ENCODE measurements around the gene MAMDC4.
"Not testable (repeated sequence)": the region's sequence is repeated elsewhere in the genome, so short reads cannot be mapped to it uniquely, and the experiment has no call there.

MAMDC4 gene

GRCh38 chr9:136835932-136836904, 15.9 kb upstream of the MAMDC4 start:
- Histone ChIP-seq H3K4me1 (ENCODE audit: control insufficient read depth, insufficient read depth, low read length) (no peaks in the 10 kb centered on the region), H3K9ac (ENCODE audit: low read depth, low read length) (no peak overlapping the region)

GRCh38 chr9:136837146-136837855, 14.8 kb upstream of the MAMDC4 start:
- peaks cover 24% of the 10 kb centered on the region for H3K36me3 ChIP-seq (ENCODE audit: control insufficient read depth, insufficient read depth, low read length)
- H3K9me3 ChIP-seq (ENCODE audit: control insufficient read depth, insufficient read depth, low read length), result no peaks in the 10 kb centered on the region
- H3K9ac ChIP-seq (ENCODE audit: low read depth, low read length), result no peak overlapping the region
- no peaks in the 10 kb centered on the region for H3K27me3 ChIP-seq (ENCODE audit: control insufficient read depth, insufficient read depth, low read length)
- H3K4me3 ChIP-seq (ENCODE audit: low read depth, low read length), result no peak overlapping the region
- peaks cover 4% of the 10 kb centered on the region for H3K4me1 ChIP-seq (ENCODE audit: control insufficient read depth, insufficient read depth, low read length)

More at GRCh38 chr9:136835932-136836904, 15.9 kb upstream of the MAMDC4 start:
- Histone ChIP-seq H3K36me3 (ENCODE audit: control insufficient read depth, insufficient read depth, low read length) (peaks cover 35% of the 10 kb centered on the region), H3K27me3 (ENCODE audit: control insufficient read depth, insufficient read depth, low read length) (no peaks in the 10 kb centered on the region), H3K4me3 (ENCODE audit: low read depth, low read length) (no peak overlapping the region), H3K9me3 (ENCODE audit: control insufficient read depth, insufficient read depth, low read length) (no peaks in the 10 kb centered on the region)

DNA sequence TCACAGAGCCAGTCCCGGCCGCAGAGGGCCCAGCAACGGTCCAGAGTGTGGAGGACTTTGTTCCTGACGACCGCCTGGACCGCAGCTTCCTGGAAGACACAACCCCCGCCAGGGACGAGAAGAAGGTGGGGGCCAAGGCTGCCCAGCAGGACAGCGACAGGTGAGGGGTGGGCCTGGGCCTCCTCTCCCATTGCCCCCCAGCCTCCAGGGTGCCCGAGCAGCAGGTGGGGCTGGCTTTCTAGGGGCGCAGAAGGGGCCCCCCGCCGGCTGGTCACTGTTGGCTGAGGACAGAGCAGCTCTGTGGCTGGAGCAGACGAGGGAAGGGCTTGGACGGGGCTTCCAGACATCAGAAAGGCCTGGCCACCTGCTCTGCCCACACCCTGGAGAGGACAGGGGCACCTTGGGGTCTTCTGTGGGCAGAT, 14.3 kb upstream of the MAMDC4 start:
- not testable (repeated sequence) for H3K9me3 ChIP-seq (ENCODE audit: control insufficient read depth, insufficient read depth, low read length); H3K9ac ChIP-seq (ENCODE audit: low read depth, low read length); H3K27me3 ChIP-seq (ENCODE audit: control insufficient read depth, insufficient read depth, low read length); H3K4me3 ChIP-seq (ENCODE audit: low read depth, low read length); H3K4me1 ChIP-seq (ENCODE audit: control insufficient read depth, insufficient read depth, low read length)
- H3K36me3 ChIP-seq (ENCODE audit: control insufficient read depth, insufficient read depth, low read length), result peaks cover 23% of the 10 kb centered on the region

- peaks cover 23% of the 10 kb centered on the region for H3K36me3 ChIP-seq (ENCODE audit: control insufficient read depth, insufficient read depth, low read length)
Measured at GRCh38 chr9:136838314-136839228, 13.6 kb upstream of the MAMDC4 start.

GRCh38 chr9:136839229-136840139, 12.7 kb upstream of the MAMDC4 start:
- Histone ChIP-seq H3K9me3 (ENCODE audit: control insufficient read depth, insufficient read depth, low read length) (no peaks in the 10 kb centered on the region), H3K27me3 (ENCODE audit: control insufficient read depth, insufficient read depth, low read length) (no peaks in the 10 kb centered on the region), H3K4me1 (ENCODE audit: control insufficient read depth, insufficient read depth, low read length) (peaks cover 4% of the 10 kb centered on the region), H3K36me3 (ENCODE audit: control insufficient read depth, insufficient read depth, low read length) (peaks cover 23% of the 10 kb centered on the region), H3K9ac (ENCODE audit: low read depth, low read length) (no peak overlapping the region), H3K4me3 (ENCODE audit: low read depth, low read length) (no peak overlapping the region)

More at GRCh38 chr9:136838314-136839228, 13.6 kb upstream of the MAMDC4 start:
- H3K4me1 ChIP-seq (ENCODE audit: control insufficient read depth, insufficient read depth, low read length), result peaks cover 4% of the 10 kb centered on the region
- no peak overlapping the region for H3K9ac ChIP-seq (ENCODE audit: low read depth, low read length)
- no peaks in the 10 kb centered on the region for H3K27me3 ChIP-seq (ENCODE audit: control insufficient read depth, insufficient read depth, low read length)
- H3K4me3 ChIP-seq (ENCODE audit: low read depth, low read length), result no peak overlapping the region
- no peaks in the 10 kb centered on the region for H3K9me3 ChIP-seq (ENCODE audit: control insufficient read depth, insufficient read depth, low read length)

DNA sequence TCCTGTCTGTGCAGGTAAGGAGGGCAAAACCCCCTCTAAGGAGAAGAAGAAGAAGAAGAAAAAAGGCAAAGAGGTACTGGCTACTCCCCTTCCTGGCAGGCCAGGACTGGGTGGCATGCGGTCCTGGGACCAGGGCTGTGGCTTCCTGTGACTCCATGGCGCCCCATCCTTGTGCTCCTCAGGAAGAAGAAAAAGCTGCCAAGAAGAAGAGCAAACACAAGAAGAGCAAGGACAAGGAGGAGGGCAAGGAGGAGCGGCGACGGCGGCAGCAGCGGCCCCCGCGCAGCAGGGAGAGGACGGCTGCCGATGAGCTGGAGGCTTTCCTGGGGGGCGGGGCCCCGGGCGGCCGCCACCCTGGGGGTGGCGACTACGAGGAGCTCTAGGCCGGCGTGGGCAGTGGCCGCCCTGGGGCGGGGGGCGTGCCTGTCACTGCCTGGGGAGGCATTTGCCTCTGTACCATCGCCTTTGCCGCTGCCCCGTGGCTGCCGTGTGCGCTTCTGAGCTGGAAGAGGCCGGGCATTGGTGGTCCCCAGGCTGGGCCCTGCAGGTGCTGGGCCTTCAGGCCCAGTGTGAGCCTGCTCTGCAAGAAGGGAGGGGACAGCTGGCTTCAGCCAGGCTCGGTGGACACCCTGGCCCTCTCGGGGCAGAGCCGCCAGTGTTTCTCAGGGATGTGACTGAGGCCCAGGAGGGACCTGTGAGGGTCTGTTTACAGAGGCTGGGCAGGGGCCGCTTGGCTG, 11.8 kb upstream of the MAMDC4 start:
- H3K4me1 ChIP-seq (ENCODE audit: control insufficient read depth, insufficient read depth, low read length), result peaks cover 4% of the 10 kb centered on the region
- no peak overlapping the region for H3K9ac ChIP-seq (ENCODE audit: low read depth, low read length)

DNA sequence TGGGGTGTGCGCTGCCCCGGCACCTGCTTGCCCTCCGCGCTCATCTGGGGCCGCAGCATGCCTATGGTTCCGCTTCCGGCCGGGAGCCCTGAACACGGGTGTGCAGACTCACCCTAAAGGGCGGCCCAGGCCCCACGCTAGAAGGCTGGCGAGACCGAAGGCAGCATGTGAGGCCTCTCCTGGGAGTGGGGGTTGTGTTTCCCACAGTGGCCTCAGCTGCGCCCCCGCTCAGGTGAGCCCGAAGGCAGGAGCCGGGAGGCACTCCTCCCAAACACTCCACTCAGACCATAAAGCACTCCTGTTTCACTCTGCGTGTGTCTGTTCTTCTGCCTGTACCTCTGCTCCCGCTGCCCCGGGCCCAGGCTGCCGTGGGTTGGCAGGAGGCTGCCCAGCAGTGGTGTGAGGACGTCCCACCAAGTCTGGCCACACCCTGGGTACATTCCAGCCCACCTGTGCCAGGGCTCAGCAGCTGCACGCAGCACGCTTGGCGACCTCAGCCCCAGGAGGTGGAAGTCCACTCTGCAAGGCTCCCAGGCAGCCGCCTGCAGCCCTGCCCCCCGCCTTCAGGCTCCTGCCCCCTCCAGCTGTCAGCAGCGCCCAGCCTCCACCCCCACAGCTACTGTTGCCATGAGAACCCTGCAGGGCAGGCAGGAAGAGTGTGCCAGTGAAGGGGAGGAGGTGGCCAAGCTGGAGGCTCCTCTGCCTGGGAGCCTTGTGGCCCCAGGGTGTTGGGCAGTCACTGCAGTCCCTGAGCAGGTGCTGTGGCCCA, 11.1 kb upstream of the MAMDC4 start:
- peaks cover 4% of the 10 kb centered on the region for H3K4me1 ChIP-seq (ENCODE audit: control insufficient read depth, insufficient read depth, low read length)

More for the DNA sequence above, 11.8 kb upstream of the MAMDC4 start:
- Histone ChIP-seq H3K9me3 (ENCODE audit: control insufficient read depth, insufficient read depth, low read length) (no peaks in the 10 kb centered on the region), H3K36me3 (ENCODE audit: control insufficient read depth, insufficient read depth, low read length) (peaks cover 23% of the 10 kb centered on the region), H3K4me3 (ENCODE audit: low read depth, low read length) (no peak overlapping the region), H3K27me3 (ENCODE audit: control insufficient read depth, insufficient read depth, low read length) (no peaks in the 10 kb centered on the region)

GRCh38 chr9:136841646-136842379, 10.3 kb upstream of the MAMDC4 start:
- not testable (repeated sequence) for H3K4me1 ChIP-seq (ENCODE audit: control insufficient read depth, insufficient read depth, low read length); H3K9me3 ChIP-seq (ENCODE audit: control insufficient read depth, insufficient read depth, low read length); H3K9ac ChIP-seq (ENCODE audit: low read depth, low read length); H3K27me3 ChIP-seq (ENCODE audit: control insufficient read depth, insufficient read depth, low read length)
- peaks cover 19% of the 10 kb centered on the region for H3K36me3 ChIP-seq (ENCODE audit: control insufficient read depth, insufficient read depth, low read length)
- peak overlapping the region; percentile 30 for H3K4me3 ChIP-seq (ENCODE audit: low read depth, low read length)

More for the DNA sequence above, 11.1 kb upstream of the MAMDC4 start:
- Histone ChIP-seq H3K27me3 (ENCODE audit: control insufficient read depth, insufficient read depth, low read length) (no peaks in the 10 kb centered on the region), H3K4me3 (ENCODE audit: low read depth, low read length) (no peak overlapping the region), H3K9ac (ENCODE audit: low read depth, low read length) (no peak overlapping the region), H3K36me3 (ENCODE audit: control insufficient read depth, insufficient read depth, low read length) (peaks cover 23% of the 10 kb centered on the region), H3K9me3 (ENCODE audit: control insufficient read depth, insufficient read depth, low read length) (no peaks in the 10 kb centered on the region)

GRCh38 chr9:136842380-136842948, 9.7 kb upstream of the MAMDC4 start, which contains the start of gene AJM1:
AJM1 (plus strand) TSS chr9:136842478; CDS start chr9:136844415, 1,937 bp downstream.
- not testable (repeated sequence) for H3K9ac ChIP-seq (ENCODE audit: low read depth, low read length)

More at GRCh38 chr9:136842380-136842948, 9.7 kb upstream of the MAMDC4 start, which contains the start of gene AJM1:
- H3K9me3 ChIP-seq (ENCODE audit: control insufficient read depth, insufficient read depth, low read length); H3K27me3 ChIP-seq (ENCODE audit: control insufficient read depth, insufficient read depth, low read length); H3K4me1 ChIP-seq (ENCODE audit: control insufficient read depth, insufficient read depth, low read length): not testable (repeated sequence)
- Histone ChIP-seq H3K36me3 (ENCODE audit: control insufficient read depth, insufficient read depth, low read length) (peaks cover 19% of the 10 kb centered on the region), H3K4me3 (ENCODE audit: low read depth, low read length) (peak within 1 kb of the TSS; percentile 30)

Measured in iPS-15b (cell line).